Rectal smooth muscle tissue (tissue), 1 donor: Measurements from ENCODE around the gene KIRREL2.
"Not testable (repeated sequence)": the region's sequence is repeated elsewhere in the genome, so short reads cannot be mapped to it uniquely, and the experiment has no call there.

ENCODE experiments used
- H3K27ac ChIP-seq: one replicate; pipeline ENCODE4 v1.7.0; 2013; ENCODE audit warnings: low read depth, low read length, inconsistent platforms
- H3K27me3 ChIP-seq: one replicate; pipeline ENCODE4 v1.7.0; 2013; ENCODE audit warnings: low read length; ENCODE audit not compliant: control insufficient read depth, insufficient read depth
- H3K36me3 ChIP-seq: one replicate; pipeline ENCODE4 v1.7.0; 2013; ENCODE audit warnings: low read length; ENCODE audit not compliant: control insufficient read depth, insufficient read depth
- H3K4me1 ChIP-seq: one replicate; pipeline ENCODE4 v1.7.0; 2013; ENCODE audit warnings: low read length; ENCODE audit not compliant: control insufficient read depth, insufficient read depth
- H3K4me3 ChIP-seq: one replicate; pipeline ENCODE4 v1.7.0; 2013; ENCODE audit warnings: low read length
- H3K9ac ChIP-seq: one replicate; pipeline ENCODE4 v1.7.0; 2013; ENCODE audit warnings: low read length

The KIRREL2 gene

DNA sequence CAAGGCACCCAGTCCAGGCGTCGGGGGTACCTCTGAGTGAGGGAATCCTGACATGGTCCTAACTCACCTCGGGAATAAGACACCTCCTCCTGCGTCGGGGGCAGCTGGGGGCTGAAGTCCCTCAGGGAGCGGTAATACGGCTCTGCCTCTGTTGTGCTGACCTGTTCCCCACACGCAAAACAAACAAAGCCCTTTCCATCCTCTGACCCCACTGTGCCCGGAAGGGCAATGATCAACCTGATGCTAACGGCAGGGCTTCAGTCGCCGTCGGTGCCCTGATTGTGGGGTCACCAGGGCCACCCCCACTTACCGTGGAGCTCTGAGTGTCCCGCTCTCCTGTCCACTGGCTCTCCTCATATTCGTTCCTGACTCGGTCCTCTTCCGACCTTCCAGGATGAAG lies 25.7 kb upstream of the KIRREL2 start:
- Histone ChIP-seq H3K27me3 (no peaks in the 10 kb centered on the region), H3K9ac (no peak overlapping the region), H3K4me1 (no peaks in the 10 kb centered on the region), H3K4me3 (no peak overlapping the region), H3K36me3 (no peaks in the 10 kb centered on the region), H3K27ac (no peak overlapping the region)

DNA sequence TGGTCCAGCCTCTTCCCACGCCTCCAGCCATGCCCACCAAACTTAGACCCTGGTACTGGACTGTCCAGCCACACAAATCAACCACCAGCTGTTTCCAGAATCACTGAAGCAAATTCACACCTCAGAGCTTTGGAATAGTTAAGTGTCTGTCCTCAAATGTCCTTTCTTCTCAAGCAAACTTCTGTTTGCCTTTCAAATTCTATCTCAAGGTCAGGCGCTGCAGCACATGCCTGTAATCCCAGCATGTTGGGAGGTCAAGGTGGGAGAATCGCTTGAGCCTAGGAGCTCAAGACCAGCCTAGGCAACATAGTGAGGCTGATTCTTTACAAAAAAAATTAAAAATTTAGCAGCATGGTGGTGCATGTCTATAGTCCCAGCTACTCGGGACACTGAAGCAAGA lies 24.7 kb upstream of the KIRREL2 start:
- Histone ChIP-seq H3K4me1 (no peaks in the 10 kb centered on the region), H3K4me3 (no peak overlapping the region), H3K27me3 (no peaks in the 10 kb centered on the region), H3K9ac (no peak overlapping the region), H3K27ac (no peak overlapping the region), H3K36me3 (no peaks in the 10 kb centered on the region)

DNA sequence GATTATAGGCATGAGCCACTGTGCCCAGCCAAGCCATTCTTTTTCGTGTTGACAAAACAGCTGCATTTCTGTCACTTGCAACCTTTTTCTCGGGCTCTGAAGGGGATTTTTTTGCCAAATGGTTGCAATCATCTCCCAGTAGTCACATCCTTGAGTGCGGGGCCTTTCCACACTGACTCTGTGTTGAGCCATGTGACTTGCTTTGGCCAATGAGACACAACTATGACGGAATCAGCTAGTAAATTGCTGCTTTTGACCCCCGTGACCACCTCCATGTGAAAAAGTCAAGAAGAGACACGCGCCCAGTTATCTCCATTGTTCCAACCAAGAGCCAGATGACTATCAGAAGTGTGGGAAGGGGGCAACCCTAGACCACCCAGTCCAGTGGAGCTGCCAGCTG lies 22.7 kb upstream of the KIRREL2 start:
- no peaks in the 10 kb centered on the region for H3K4me1 ChIP-seq
- H3K4me3 ChIP-seq: no peak overlapping the region
- H3K27ac ChIP-seq: no peak overlapping the region
- no peaks in the 10 kb centered on the region for H3K27me3 ChIP-seq
- no peaks in the 10 kb centered on the region for H3K36me3 ChIP-seq
- H3K9ac ChIP-seq: no peak overlapping the region

DNA sequence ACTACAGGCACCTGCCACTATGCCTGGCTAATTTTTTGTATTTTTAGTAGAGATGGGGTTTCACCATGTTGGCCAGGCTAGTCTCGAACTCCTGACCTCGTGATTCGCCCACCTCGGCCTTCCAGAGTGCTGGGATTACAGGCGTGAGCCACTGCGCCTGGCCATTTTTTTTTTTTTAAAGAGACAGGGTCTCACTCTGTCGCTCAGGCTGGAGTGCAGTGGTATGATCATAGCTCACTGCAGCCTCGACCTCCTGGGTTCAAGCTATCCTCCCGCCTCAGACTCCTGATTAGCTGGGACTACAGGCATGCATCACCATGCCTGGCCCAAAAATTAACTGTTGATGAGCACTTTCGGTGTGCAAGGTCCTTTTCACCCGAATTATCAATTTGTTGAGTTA lies 20.6 kb upstream of the KIRREL2 start:
- H3K4me1 ChIP-seq, H3K36me3 ChIP-seq, H3K9ac ChIP-seq, H3K4me3 ChIP-seq, H3K27me3 ChIP-seq, H3K27ac ChIP-seq: not testable (repeated sequence)

DNA sequence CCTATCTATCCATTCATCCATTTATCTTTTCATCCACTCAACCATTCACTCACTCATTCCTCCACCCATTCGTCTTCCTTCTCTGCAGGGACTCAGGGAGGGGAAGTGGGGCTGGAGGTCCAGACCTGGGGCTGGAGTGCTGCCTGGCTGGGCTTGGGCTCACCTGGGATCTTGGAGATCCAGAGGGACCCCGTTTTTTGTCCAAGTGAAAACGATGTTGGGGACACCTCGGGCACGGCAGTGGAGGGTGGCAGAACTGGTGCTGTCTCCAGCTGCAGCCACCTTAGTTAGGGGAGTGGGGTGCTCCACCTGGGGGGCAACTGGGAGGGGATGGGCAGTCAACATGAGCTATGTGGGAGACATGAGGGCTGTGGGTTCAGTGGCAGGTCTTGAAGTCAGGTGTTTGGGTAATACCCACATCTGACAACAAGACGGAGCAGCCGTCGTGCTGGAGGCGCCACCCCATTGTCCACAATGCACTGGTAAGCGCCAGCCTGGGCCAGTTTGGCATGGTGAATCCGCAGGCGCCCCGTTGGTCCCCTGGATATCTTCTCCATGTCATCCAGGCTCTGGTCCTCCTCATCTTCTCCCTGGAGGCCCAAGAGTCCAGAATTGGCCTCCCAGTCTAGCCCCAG lies 14.6 kb upstream of the KIRREL2 start:
- no peak overlapping the region for H3K4me3 ChIP-seq
- peaks cover 26% of the 10 kb centered on the region for H3K27me3 ChIP-seq
- no peak overlapping the region for H3K9ac ChIP-seq
- H3K4me1 ChIP-seq: no peaks in the 10 kb centered on the region
- no peak overlapping the region for H3K27ac ChIP-seq
- H3K36me3 ChIP-seq: no peaks in the 10 kb centered on the region

DNA sequence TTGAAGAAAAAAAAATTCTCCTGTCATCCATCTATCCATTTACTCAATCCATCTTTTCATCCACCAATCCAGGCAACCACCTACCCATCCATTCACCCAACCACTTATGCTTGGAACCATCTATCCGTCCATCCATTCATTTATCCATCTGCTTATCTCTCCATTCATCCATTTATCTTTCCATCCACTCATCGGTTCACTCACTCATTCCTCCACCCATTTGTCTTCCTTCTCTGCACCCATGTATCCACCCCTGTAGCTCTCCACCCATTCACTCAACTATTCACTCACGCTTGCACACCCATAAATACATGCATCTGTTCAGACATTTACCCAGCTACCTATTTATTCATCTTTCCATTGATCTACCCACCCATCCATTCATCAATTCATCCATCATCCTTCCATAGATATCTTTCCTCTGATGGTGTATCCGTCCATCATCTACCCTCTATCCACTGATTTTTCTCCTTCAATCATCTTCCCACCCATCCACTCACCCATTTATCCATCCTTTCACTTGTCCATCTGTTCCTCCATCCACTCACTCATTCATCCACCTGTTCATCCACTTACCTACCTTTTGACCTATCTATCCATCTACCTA lies 13.9 kb upstream of the KIRREL2 start:
- Histone ChIP-seq H3K9ac (no peak overlapping the region), H3K4me3 (no peak overlapping the region), H3K36me3 (no peaks in the 10 kb centered on the region), H3K27me3 (peaks cover 26% of the 10 kb centered on the region), H3K4me1 (no peaks in the 10 kb centered on the region), H3K27ac (no peak overlapping the region)

DNA sequence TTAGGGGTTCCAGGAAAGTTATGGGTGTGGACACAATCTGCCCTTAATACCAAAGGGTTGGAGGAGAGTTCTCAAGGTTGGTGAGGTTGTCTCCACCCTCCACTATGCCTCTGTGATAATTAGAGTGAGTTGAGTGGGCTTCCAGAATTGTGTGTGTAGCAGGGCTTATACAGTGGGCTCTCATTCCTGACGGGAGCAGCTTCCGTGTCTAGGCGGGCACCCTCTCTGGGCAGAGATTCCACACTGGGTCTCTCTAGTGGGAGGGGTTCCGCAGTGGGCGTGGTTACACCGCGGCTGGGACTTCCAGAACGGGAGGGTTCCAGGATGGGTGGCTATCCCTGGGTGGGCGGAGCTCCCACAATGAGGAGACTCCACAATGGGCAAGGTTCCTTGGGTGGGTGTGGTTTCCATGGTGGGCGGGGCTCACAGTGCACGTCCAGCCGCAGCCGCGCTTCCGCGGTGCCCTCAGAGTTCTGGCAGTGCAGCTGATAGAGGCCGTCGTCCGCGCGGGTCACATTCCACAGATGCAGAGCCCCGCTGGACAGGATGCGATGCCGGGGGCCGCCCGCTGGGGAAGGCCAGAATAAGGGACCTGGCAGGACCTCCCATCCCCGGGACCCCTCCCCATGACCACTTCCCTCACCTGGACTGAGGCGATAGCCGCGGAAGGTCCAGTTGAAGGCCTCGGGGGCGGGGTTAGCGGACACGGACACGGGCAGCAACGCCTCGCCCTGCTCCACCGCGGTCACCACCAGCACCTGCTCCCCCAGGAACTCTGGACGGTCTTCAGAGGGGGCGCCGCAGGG lies 12.8 kb upstream of the KIRREL2 start:
- no peaks in the 10 kb centered on the region for H3K4me1 ChIP-seq
- no peaks in the 10 kb centered on the region for H3K36me3 ChIP-seq
- H3K27me3 ChIP-seq: peaks cover 32% of the 10 kb centered on the region
- no peak overlapping the region for H3K4me3 ChIP-seq
- H3K9ac ChIP-seq: no peak overlapping the region
- H3K27ac ChIP-seq: no peak overlapping the region

DNA sequence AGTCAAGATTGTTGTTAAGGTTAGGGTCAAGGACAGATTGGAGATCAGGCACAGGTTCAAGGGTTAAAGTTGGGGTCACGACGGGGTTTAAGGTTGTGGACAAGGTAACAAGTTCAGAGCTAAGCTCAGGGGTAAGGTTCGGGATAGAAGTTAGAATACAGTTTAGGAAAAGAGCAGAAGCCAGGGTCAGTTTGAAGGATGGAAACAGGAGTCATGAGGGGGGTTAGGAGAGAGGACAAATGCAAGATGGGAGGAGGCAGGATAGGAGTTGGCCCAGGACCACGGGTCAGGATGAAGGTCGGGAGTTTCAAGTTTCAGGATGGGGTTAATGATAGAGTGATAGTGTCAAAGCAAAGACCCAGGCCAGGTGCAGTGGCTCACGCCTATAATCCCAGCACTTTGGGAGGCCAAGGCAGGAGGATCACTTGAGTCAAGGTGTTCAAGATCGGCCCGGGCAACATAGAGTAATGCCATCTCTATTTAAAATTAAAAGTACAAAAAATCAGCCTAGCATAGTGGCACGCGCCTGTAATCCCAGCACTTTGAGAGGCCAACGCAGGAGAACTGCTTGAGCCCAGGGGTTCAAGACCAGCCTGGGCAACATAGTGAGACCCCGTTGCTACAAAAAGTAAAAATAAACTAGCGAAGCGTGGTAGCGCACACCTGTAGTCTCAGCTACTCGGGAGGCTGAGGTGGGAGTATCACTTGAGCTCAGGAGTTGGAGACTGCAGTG lies 12.1 kb upstream of the KIRREL2 start:
- Histone ChIP-seq H3K4me3 (peak overlapping the region; percentile 9), H3K9ac (no peak overlapping the region)

DNA sequence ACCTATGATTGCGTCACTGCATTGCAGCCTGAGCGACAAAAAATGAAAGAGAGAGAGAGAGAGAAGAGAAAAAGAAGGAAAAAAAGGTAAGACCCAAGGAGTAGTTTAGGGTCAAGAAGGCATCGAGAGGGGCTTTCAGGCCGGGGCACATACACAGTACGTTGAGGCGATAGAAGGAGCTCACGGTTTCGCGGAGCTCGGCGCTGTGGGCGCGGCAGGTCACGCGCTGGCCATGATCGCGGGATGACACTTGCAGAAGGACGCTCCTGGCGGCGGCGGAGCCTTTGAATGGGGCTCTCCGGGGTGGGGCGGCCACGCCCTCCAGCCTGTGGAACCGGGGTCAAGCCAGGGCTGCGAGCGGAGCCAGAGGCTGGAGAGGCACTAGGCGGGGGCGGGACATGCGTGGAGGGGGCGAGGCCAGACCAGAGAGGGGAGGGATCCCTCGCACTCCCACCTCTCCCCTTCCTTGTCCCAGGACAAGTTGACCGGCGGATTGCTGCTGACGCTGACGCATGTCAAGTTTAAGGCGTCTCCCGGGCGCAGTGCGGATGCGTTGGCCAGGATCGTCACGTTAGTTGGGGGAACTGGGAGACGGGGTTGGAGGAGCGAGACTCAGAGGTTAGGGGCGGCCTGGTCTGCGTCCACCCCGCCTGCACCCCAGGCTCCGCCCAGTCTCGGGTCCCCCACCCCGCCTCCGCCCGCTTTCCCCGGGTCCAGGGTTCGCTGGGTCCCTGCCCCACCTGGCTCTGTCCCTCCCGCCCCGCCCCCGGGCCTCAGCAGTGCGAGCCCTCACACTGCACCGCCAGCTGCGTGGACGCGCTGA lies 11.3 kb upstream of the KIRREL2 start:
- peak overlapping the region; percentile 41 for H3K4me3 ChIP-seq
- H3K27ac ChIP-seq: no peak overlapping the region
- H3K36me3 ChIP-seq: no peaks in the 10 kb centered on the region
- peaks cover 39% of the 10 kb centered on the region for H3K27me3 ChIP-seq
- H3K4me1 ChIP-seq: no peaks in the 10 kb centered on the region
- H3K9ac ChIP-seq: no peak overlapping the region

More for the DNA sequence above, 12.1 kb upstream of the KIRREL2 start:
- H3K27ac ChIP-seq: no peak overlapping the region
- peaks cover 39% of the 10 kb centered on the region for H3K27me3 ChIP-seq
- H3K4me1 ChIP-seq: no peaks in the 10 kb centered on the region
- no peaks in the 10 kb centered on the region for H3K36me3 ChIP-seq

DNA sequence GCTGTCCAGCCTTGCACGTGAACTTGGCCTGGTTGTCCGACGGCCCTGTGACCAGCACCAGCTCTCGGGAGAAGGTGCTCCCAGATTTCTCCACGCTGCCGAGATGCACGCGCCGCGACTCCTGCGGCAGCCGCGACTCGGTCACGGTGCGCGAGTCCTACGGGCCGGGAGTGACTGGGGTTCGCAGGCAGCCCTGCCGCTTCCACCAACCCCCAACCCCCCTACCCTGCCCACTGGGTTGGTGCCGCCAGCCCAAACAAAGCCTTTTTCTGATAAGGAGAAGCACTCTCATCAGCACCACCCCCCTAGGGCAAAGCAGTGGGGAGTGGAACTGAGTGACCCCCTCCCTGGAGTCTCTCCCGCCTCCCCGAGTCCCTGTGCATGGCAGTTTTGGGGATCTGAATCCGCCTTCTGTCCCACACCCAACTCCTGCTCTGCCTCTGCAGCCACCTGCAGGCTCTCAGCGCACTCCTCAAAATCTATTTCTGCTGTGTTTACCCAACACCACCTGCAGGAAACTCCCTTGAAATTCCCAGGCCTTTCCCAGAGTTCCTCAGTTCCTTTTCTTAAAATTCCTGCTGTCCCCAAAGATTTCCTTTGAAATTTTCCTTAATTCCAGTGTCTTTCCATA lies 10.6 kb upstream of the KIRREL2 start:
- Histone ChIP-seq H3K4me3 (no peak overlapping the region), H3K27me3 (peaks cover 39% of the 10 kb centered on the region)

DNA sequence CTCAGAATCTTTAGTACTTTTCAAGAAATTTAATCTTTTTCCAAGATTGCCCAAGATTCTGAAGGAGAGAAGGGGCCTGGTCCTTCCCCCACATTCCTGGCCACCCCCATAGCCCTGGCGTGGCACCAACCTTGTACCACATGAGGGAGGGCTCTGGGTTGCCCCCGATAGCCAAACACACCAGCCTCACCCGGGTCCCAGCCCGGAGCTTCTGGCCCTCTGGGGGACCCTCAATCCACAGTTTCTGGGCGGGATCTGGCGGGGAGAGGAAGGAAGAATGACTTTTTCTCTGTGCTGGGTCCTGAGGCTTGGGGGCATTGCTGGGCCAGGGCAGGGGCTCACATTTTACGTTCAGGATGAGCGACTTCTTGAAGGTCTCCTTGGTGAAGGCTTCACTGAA lies 8.8 kb upstream of the KIRREL2 start:
- H3K27ac ChIP-seq: no peak overlapping the region
- no peaks in the 10 kb centered on the region for H3K36me3 ChIP-seq
- peaks cover 45% of the 10 kb centered on the region for H3K27me3 ChIP-seq
- no peak overlapping the region for H3K4me3 ChIP-seq
- no peak overlapping the region for H3K9ac ChIP-seq
- no peaks in the 10 kb centered on the region for H3K4me1 ChIP-seq

More for the DNA sequence above, 10.6 kb upstream of the KIRREL2 start:
- Histone ChIP-seq H3K27ac (no peak overlapping the region), H3K4me1 (no peaks in the 10 kb centered on the region), H3K36me3 (no peaks in the 10 kb centered on the region), H3K9ac (no peak overlapping the region)
